Upper lobe of left lung (tissue), 4 donors: ENCODE results near the gene PSMB9.

ENCODE experiments used
- CTCF ChIP-seq, 6 experiments: fragments of 450-650 bp in 4 of 6; fragments of 200-600 bp in 2 of 6; sonication (generic) in 2 of 6; IDR thresholded peaks; one replicate each; pipeline ENCODE4 v1.5.1; 2016 to 2019; ENCODE audit warnings: antibody characterized with exemption in 6 of 6
- POLR2AphosphoS5 ChIP-seq, 2 donors: sonication (generic); formaldehyde crosslinking; IDR thresholded peaks; one replicate each; pipeline ENCODE4 v1.5.1; 2017; ENCODE audit warnings: antibody characterized with exemption in 2 of 2

- TF ChIP-seq POLR2AphosphoS5 (IDR thresholded peaks at IDR 0.05) (no peak), CTCF (IDR thresholded peaks at IDR 0.05) (no peak)
Measured at GRCh38 chr6:32903952-32904351, 50.0 kb downstream of the PSMB9 start.
